GM18517 (cell line): Measurements from ENCODE around the gene HHATL.

ENCODE experiments used
- ATAC-seq: cut with Tn5 transposase; IDR thresholded peaks from one replicate; pipeline ENCODE4 v1.9.1; 2021; ENCODE audit warnings: mild to moderate bottlenecking, moderate library complexity; ENCODE audit not compliant: unreplicated experiment

Gene HHATL

GRCh38 chr3:42685891-42686820, 16.4 kb downstream of the HHATL start:
- ATAC-seq, result no peak

- ATAC-seq, result no peak
These were observed 17.2 kb downstream of the HHATL start, which contains the start of gene KLHL40 for GRCh38 chr3:42685363-42685881. TSS of gene KLHL40 (plus strand) at chr3:42685537. CDS start at chr3:42685619, 82 bp downstream.

GRCh38 chr3:42684632-42685362, 17.8 kb downstream of the HHATL start:
- no peak for ATAC-seq

GRCh38 chr3:42683875-42684598, 18.6 kb downstream of the HHATL start:
- ATAC-seq, result no peak

GRCh38 chr3:42682301-42683070, 20.1 kb downstream of the HHATL start:
- no peak for ATAC-seq

GRCh38 chr3:42681361-42682038, 21.1 kb downstream of the HHATL start:
- ATAC-seq, result no peak

GRCh38 chr3:42680806-42681205, 21.8 kb downstream of the HHATL start:
- ATAC-seq, result no peak

GRCh38 chr3:42680271-42680670, 22.3 kb downstream of the HHATL start:
- no peak for ATAC-seq

- no peak for ATAC-seq
These were observed 24.2 kb downstream of the HHATL start for GRCh38 chr3:42678447-42678846.

GRCh38 chr3:42675909-42676308, 26.7 kb downstream of the HHATL start:
- no peak for ATAC-seq

- no peak for ATAC-seq
These were observed 28.5 kb downstream of the HHATL start for GRCh38 chr3:42674146-42674545.

GRCh38 chr3:42673082-42673481, 29.5 kb downstream of the HHATL start:
- ATAC-seq, result no peak

- ATAC-seq, result no peak
These were observed 30.1 kb downstream of the HHATL start for GRCh38 chr3:42672515-42672914.

GRCh38 chr3:42670670-42671069, 31.9 kb downstream of the HHATL start:
- ATAC-seq, result no peak

- ATAC-seq, result no peak
These were observed 32.5 kb downstream of the HHATL start for GRCh38 chr3:42670051-42670576.

- ATAC-seq, result no peak
These were observed 33.8 kb downstream of the HHATL start for GRCh38 chr3:42668793-42669217.

- no peak for ATAC-seq
These were observed 34.2 kb downstream of the HHATL start for GRCh38 chr3:42668413-42668760.

GRCh38 chr3:42667523-42668412, 34.8 kb downstream of the HHATL start:
- no peak for ATAC-seq
